Nephron progenitor cell (in vitro differentiated cells): ENCODE measurements around the gene AJAP1.

ENCODE experiments used
- DNase-seq: peaks from one replicate; pipeline ENCODE4 v3.0.0; 2021
- H3K27ac Mint-ChIP-seq: 2 replicates; pipeline ENCODE4 v1.8.0; 2021; ENCODE audit warnings: mild to moderate bottlenecking, moderate library complexity, mixed read lengths
- H3K27me3 Mint-ChIP-seq: 2 replicates; pipeline ENCODE4 v1.8.0; 2021; ENCODE audit warnings: mild to moderate bottlenecking, low read depth, mixed read lengths; ENCODE audit not compliant: poor library complexity
- H3K36me3 Mint-ChIP-seq: 2 replicates; pipeline ENCODE4 v1.8.0; 2021; ENCODE audit warnings: low read depth, mixed read lengths
- H3K4me1 Mint-ChIP-seq: 2 replicates; pipeline ENCODE4 v1.8.0; 2021; ENCODE audit warnings: mixed read lengths
- H3K4me3 Mint-ChIP-seq: 2 replicates; pipeline ENCODE4 v1.8.0; 2021; ENCODE audit warnings: mild to moderate bottlenecking, moderate library complexity, mixed read lengths
- H3K9me3 Mint-ChIP-seq: 2 replicates; pipeline ENCODE4 v1.8.0; 2021; ENCODE audit warnings: mild to moderate bottlenecking, moderate library complexity, mixed read lengths
- CTCF ChIP-seq: fragments of 200-600 bp; sonication (generic); IDR thresholded peaks from 2 replicates; pipeline ENCODE4 v1.5.0; 2021; ENCODE audit warnings: antibody characterized with exemption

The AJAP1 gene

GRCh38 chr1:4621646-4622045 lies 32.8 kb upstream of the AJAP1 start:
- Mint-ChIP-seq H3K9me3 (no peaks in the 10 kb centered on the region), H3K36me3 (no peaks in the 10 kb centered on the region)
- no peak for DNase-seq

GRCh38 chr1:4622821-4623220 lies 31.6 kb upstream of the AJAP1 start:
- no peak for TF ChIP-seq CTCF
- H3K4me3 Mint-ChIP-seq = no peak overlapping the region
- H3K9me3 Mint-ChIP-seq = no peaks in the 10 kb centered on the region
- H3K36me3 Mint-ChIP-seq = no peaks in the 10 kb centered on the region
- no peaks in the 10 kb centered on the region for H3K4me1 Mint-ChIP-seq
- H3K27ac Mint-ChIP-seq = no peak overlapping the region
- no peak for DNase-seq
- peaks cover 12% of the 10 kb centered on the region for H3K27me3 Mint-ChIP-seq

More at GRCh38 chr1:4621646-4622045, 32.8 kb upstream of the AJAP1 start:
- H3K27ac Mint-ChIP-seq = no peak overlapping the region
- no peak overlapping the region for H3K4me3 Mint-ChIP-seq
- TF ChIP-seq CTCF = no peak
- peaks cover 12% of the 10 kb centered on the region for H3K27me3 Mint-ChIP-seq
- no peaks in the 10 kb centered on the region for H3K4me1 Mint-ChIP-seq

- TF ChIP-seq CTCF = no peak
- H3K9me3 Mint-ChIP-seq = no peaks in the 10 kb centered on the region
- H3K27me3 Mint-ChIP-seq = peaks cover 12% of the 10 kb centered on the region
- H3K4me3 Mint-ChIP-seq = no peak overlapping the region
- no peak overlapping the region for H3K27ac Mint-ChIP-seq
- no peaks in the 10 kb centered on the region for H3K4me1 Mint-ChIP-seq
- DNase-seq = no peak
- H3K36me3 Mint-ChIP-seq = no peaks in the 10 kb centered on the region
Observed at GRCh38 chr1:4624141-4624715, 30.2 kb upstream of the AJAP1 start.

GRCh38 chr1:4624801-4625200 lies 29.6 kb upstream of the AJAP1 start:
- TF ChIP-seq CTCF = no peak
- H3K9me3 Mint-ChIP-seq = no peaks in the 10 kb centered on the region

GRCh38 chr1:4626061-4626460 lies 28.3 kb upstream of the AJAP1 start:
- H3K27ac Mint-ChIP-seq = no peak overlapping the region
- H3K9me3 Mint-ChIP-seq = no peaks in the 10 kb centered on the region
- DNase-seq = no peak
- no peak for TF ChIP-seq CTCF
- H3K4me1 Mint-ChIP-seq = no peaks in the 10 kb centered on the region
- H3K27me3 Mint-ChIP-seq = peaks cover 14% of the 10 kb centered on the region
- no peaks in the 10 kb centered on the region for H3K36me3 Mint-ChIP-seq
- H3K4me3 Mint-ChIP-seq = no peak overlapping the region

More at GRCh38 chr1:4624801-4625200, 29.6 kb upstream of the AJAP1 start:
- no peaks in the 10 kb centered on the region for H3K36me3 Mint-ChIP-seq
- H3K4me3 Mint-ChIP-seq = no peak overlapping the region
- no peaks in the 10 kb centered on the region for H3K4me1 Mint-ChIP-seq
- H3K27ac Mint-ChIP-seq = no peak overlapping the region
- no peak for DNase-seq
- H3K27me3 Mint-ChIP-seq = peaks cover 14% of the 10 kb centered on the region

GRCh38 chr1:4626560-4627319 lies 27.7 kb upstream of the AJAP1 start:
- TF ChIP-seq CTCF = no peak
- peaks cover 17% of the 10 kb centered on the region for H3K27me3 Mint-ChIP-seq
- no peak for DNase-seq
- H3K4me1 Mint-ChIP-seq = no peaks in the 10 kb centered on the region
- peaks cover under 1% of the 10 kb centered on the region for H3K9me3 Mint-ChIP-seq
- no peaks in the 10 kb centered on the region for H3K36me3 Mint-ChIP-seq
- no peak overlapping the region for H3K4me3 Mint-ChIP-seq
- H3K27ac Mint-ChIP-seq = no peak overlapping the region
